CD4-positive, alpha-beta T cell (primary cell): ENCODE measurements around the gene TMEM200A. TPM values are rescaled to one million over a fixed set of nuclear protein-coding genes. Genes with fewer than 3 reads are reported as not detected.

Source experiments
- ATAC-seq: fragments of 200-7000 bp; cut with Tn5 transposase; one replicate; pipeline ENCODE4 v1.10.0; 2022; ENCODE audit warnings: mild to moderate bottlenecking; ENCODE audit not compliant: poor library complexity
- CTCF ChIA-PET: fragments of 350-600 bp; sonication (Branson Sonifier 250); formaldehyde crosslinking; loops from one replicate; lab custom pipeline; 2021; ENCODE audit warnings: antibody characterized with exemption, inconsistent platforms; lab: Charles Lee
- POLR2A ChIA-PET: fragments of 350-600 bp; sonication (Branson Sonifier 250); formaldehyde crosslinking; loops from one replicate; lab custom pipeline; 2021; ENCODE audit warnings: antibody characterized with exemption, inconsistent platforms; lab: Charles Lee
- DNase-seq, 14 experiments: peaks; one replicate each; pipeline ENCODE4 v3.0.0-alpha.2; 2013 to 2020; ENCODE audit warnings: mixed read lengths in 2 of 14
- H3K27ac ChIP-seq, 2 donors: one replicate each; pipeline versions ENCODE4 v1.5.1 to v1.7.0; 2013; ENCODE audit warnings: low read length in 2 of 2, low read depth in 1 of 2, mild to moderate bottlenecking in 1 of 2
- H3K27me3 ChIP-seq, 2 experiments: 1 replicate in 1 of 2; 2 replicates in 1 of 2; pipeline versions ENCODE4 v1.6.1 to v1.7.0; 2013; ENCODE audit warnings: low read length in 2 of 2, control low read depth in 1 of 2, mild to moderate bottlenecking in 1 of 2, moderate library complexity in 1 of 2; ENCODE audit not compliant: insufficient read depth in 2 of 2, control insufficient read depth in 1 of 2
- H3K36me3 ChIP-seq: one replicate; pipeline ENCODE4 v1.6.1; 2013; ENCODE audit warnings: low read length, control low read depth; ENCODE audit not compliant: insufficient read depth
- H3K4me1 ChIP-seq: one replicate; pipeline ENCODE4 v1.6.1; 2013; ENCODE audit warnings: low read length, control low read depth; ENCODE audit not compliant: insufficient read depth
- H3K4me3 ChIP-seq: one replicate; pipeline ENCODE4 v1.5.1; 2013; ENCODE audit warnings: mild to moderate bottlenecking, low read length, moderate library complexity
- H3K9me3 ChIP-seq, 2 experiments: 1 replicate in 1 of 2; 2 replicates in 1 of 2; pipeline versions ENCODE4 v1.6.1 to v1.7.0; 2013; ENCODE audit warnings: low read length in 2 of 2, mild to moderate bottlenecking in 2 of 2, control low read depth in 1 of 2, moderate library complexity in 1 of 2; ENCODE audit not compliant: control insufficient read depth in 1 of 2, insufficient read depth in 1 of 2
- H3K27ac Mint-ChIP-seq: one replicate; pipeline ENCODE4 v1.8.0; 2020; ENCODE audit warnings: mixed read lengths
- H3K27me3 Mint-ChIP-seq: one replicate; pipeline ENCODE4 v1.8.0; 2021; ENCODE audit warnings: mixed read lengths
- H3K36me3 Mint-ChIP-seq: one replicate; pipeline ENCODE4 v1.8.0; 2021; ENCODE audit warnings: low read depth, mixed read lengths
- H3K4me1 Mint-ChIP-seq: one replicate; pipeline ENCODE4 v1.8.0; 2021; ENCODE audit warnings: low read depth, mixed read lengths
- H3K4me3 Mint-ChIP-seq: one replicate; pipeline ENCODE4 v1.8.0; 2020; ENCODE audit warnings: mild to moderate bottlenecking, mixed read lengths
- H3K9me3 Mint-ChIP-seq: one replicate; pipeline ENCODE4 v1.8.0; 2020; ENCODE audit warnings: mixed read lengths
- CTCF ChIP-seq: fragments of 200-600 bp; IDR thresholded peaks from one replicate; pipeline ENCODE4 v1.8.0; 2022; ENCODE audit warnings: antibody characterized with exemption, mild to moderate bottlenecking
- intact Hi-C, 2 experiments: fragments of 100-400 bp; cut with DNase I in 1 of 2; cut with micrococcal nuclease in 1 of 2; formaldehyde crosslinking; loops; one replicate each; pipeline versions ENCODE4 v1.15.1 to v1.9.0; 2023 to 2025; cut with DNase I, micrococcal nuclease
- total RNA-seq, 174 experiments: library from RNA in 2 of 174; stranded (reverse) in 2 of 174; gene quantifications; one replicate each; pipeline ENCODE4 v1.2.3 and lab custom pipeline; 2021 to 2026

The TMEM200A gene
- total RNA-seq, 2 experiments from 2014 or later = 0.30 to 0.34 TPM

DNA sequence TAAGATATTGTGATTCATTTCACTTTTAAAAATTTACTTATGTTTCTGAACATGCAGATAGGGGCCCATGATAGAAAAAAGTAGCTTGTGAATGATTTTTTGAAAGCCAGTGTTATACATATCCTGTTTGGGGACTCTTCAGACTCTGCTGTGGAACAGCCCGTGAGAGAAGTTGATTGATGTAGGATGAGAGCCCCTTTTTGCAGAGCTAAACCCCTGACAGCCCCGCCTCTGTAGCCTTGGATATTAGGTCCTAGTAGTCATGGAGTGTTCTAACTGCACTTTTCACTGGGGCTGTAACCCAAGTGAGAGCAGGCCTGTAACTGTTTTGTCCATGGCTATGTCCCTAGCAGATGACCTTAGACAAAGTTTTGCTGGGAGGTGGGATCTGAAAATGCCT is 8.2 kb downstream of the TMEM200A start:
- H3K4me1 Mint-ChIP-seq = no peaks in the 10 kb centered on the region
- CTCF ChIA-PET = no interaction called here
- POLR2A ChIA-PET = no interaction called here

DNA sequence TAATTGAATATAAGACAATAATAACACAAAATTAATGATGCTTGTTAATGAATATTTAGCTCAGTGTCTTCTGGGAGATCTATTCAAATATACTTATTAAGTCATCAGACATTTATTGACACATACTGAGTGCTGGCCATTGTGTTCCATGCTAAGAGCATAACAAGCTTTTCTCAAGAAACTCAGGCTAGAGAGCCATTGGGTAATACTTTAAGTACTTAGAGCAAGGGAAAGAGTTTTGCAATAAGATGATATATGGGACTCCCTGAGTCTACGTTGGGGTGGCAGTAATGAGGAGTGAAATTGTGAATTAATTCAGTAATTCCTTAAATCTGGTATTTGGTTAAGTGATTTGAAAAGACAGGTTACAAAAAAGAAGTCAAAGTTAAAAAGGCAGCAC is 11.1 kb downstream of the TMEM200A start:
- Histone ChIP-seq H3K36me3 (no peaks in the 10 kb centered on the region), H3K27me3 (no peaks in the 10 kb centered on the region), H3K4me1 (peaks cover 9% of the 10 kb centered on the region), H3K27ac (no peak overlapping the region), H3K9me3 (no peaks in the 10 kb centered on the region), H3K4me3 (no peak overlapping the region)
- TF ChIP-seq CTCF = no peak
- no peak for DNase-seq
- H3K9me3 Mint-ChIP-seq = no peaks in the 10 kb centered on the region
- H3K27me3 Mint-ChIP-seq = no peaks in the 10 kb centered on the region
- ATAC-seq = no peak
- no peak overlapping the region for H3K27ac Mint-ChIP-seq
- peaks cover 10% of the 10 kb centered on the region for H3K4me1 Mint-ChIP-seq
- intact Hi-C loops = no loop called here
- ChIA-PET POLR2A (no interaction called here), CTCF (no interaction called here)
- H3K4me3 Mint-ChIP-seq = no peak overlapping the region
- no peaks in the 10 kb centered on the region for H3K36me3 Mint-ChIP-seq

More for the DNA sequence above, 8.2 kb downstream of the TMEM200A start:
- H3K27ac ChIP-seq = no peak overlapping the region
- DNase-seq = no peak
- no peaks in the 10 kb centered on the region for H3K27me3 ChIP-seq
- Mint-ChIP-seq H3K27me3 (no peaks in the 10 kb centered on the region), H3K4me3 (no peak overlapping the region), H3K27ac (no peak overlapping the region), H3K9me3 (no peaks in the 10 kb centered on the region), H3K36me3 (no peaks in the 10 kb centered on the region)
- no peaks in the 10 kb centered on the region for H3K9me3 ChIP-seq
- no peaks in the 10 kb centered on the region for H3K36me3 ChIP-seq
- H3K4me1 ChIP-seq = no peaks in the 10 kb centered on the region
- no peak for TF ChIP-seq CTCF
- H3K4me3 ChIP-seq = no peak overlapping the region
- intact Hi-C loops = no loop called here
- no peak for ATAC-seq

DNA sequence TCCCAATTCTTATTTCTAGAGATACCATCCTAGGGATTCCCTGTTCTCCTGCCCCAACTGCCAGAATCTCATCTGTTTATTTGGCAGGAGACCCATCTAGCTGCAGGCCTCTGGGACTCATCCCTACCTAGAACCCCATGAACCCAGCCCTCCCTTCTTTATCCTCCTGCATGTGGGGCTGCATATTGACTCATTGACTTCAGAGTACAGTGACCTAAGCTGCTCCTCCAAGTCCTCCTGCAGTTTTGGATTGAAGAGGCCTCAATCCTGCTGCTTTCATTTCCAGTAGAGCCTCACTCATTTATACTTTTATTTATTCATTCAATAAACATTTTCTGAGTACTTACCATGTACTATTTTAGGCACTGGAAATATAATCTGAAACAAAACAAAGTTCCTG is 11.6 kb downstream of the TMEM200A start:
- H3K27ac ChIP-seq = no peak overlapping the region
- Mint-ChIP-seq H3K27me3 (no peaks in the 10 kb centered on the region), H3K4me1 (peaks cover 14% of the 10 kb centered on the region), H3K4me3 (no peak overlapping the region), H3K9me3 (no peaks in the 10 kb centered on the region), H3K36me3 (no peaks in the 10 kb centered on the region), H3K27ac (no peak overlapping the region)
- TF ChIP-seq CTCF = no peak
- CTCF ChIA-PET = no interaction called here
- H3K36me3 ChIP-seq = no peaks in the 10 kb centered on the region
- H3K4me3 ChIP-seq = no peak overlapping the region
- intact Hi-C loops = no loop called here
- POLR2A ChIA-PET = no interaction called here
- no peaks in the 10 kb centered on the region for H3K9me3 ChIP-seq
- H3K27me3 ChIP-seq = no peaks in the 10 kb centered on the region
- H3K4me1 ChIP-seq = peaks cover 13% of the 10 kb centered on the region
- DNase-seq = no peak
- no peak for ATAC-seq
